K562 (cell line): ENCODE measurements around the gene NDST3. TPM values are rescaled to one million over a fixed set of nuclear protein-coding genes. Genes with fewer than 3 reads are reported as not detected.

ENCODE experiments used
- ATAC-seq: fragments of 200-7000 bp; cut with Tn5 transposase; 3 replicates; pipeline ENCODE4 v1.9.1; 2020; ENCODE audit warnings: moderate library complexity
- BruUV-seq: library from RNA; stranded (reverse); fragments of 400-500 nt; replicated peaks from 2 replicates; lab custom pipeline; 2021; lab: Mats Ljungman, UMichigan
- CTCF ChIA-PET: fragments of 300-600 bp; formaldehyde crosslinking; extraction: SDS; loops from one replicate; lab custom pipeline; 2021; ENCODE audit warnings: low intra/inter-chr PET ratio; lab: Yijun Ruan, JAX
- POLR2A ChIA-PET: fragments of 300-600, 350-650 bp; sonication (Branson Sonifier 250); formaldehyde crosslinking; extraction: SDS; loops from one replicate; lab custom pipeline; 2021; ENCODE audit warnings: antibody characterized with exemption, inconsistent platforms; lab: Yijun Ruan, JAX
- DNase-seq, 4 experiments: peaks; one replicate each; pipeline versions ENCODE4 v3.0.0 to v3.0.0-alpha.2; 2011 to 2018; ENCODE audit warnings: low spot score in 3 of 4, mixed read lengths in 3 of 4; ENCODE audit errors: extremely low read depth in 1 of 4
- FAIRE-seq: peaks from 2 replicates; lab custom pipeline; 2011; peaks lifted over from hg19 to GRCh38; lab: Jason Lieb, UNC
- H2AFZ ChIP-seq: 2 replicates; pipeline ENCODE4 v1.6.0; 2011; ENCODE audit warnings: low read depth, low read length, control low read depth, inconsistent platforms
- H3K27ac ChIP-seq: fragments of 200-600 bp; 3 replicates; pipeline ENCODE4 v1.8.0; 2011; ENCODE audit warnings: low read depth, mild to moderate bottlenecking, control low read depth, inconsistent platforms, low read length, moderate library complexity, mixed read lengths; ENCODE audit errors: extremely low read depth
- H3K27me3 ChIP-seq, 2 experiments: fragments of 300-600 bp in 1 of 2; 2 replicates in 1 of 2; 3 replicates in 1 of 2; pipeline versions ENCODE4 v1.6.0 to v1.8.0; 2011; ENCODE audit warnings: inconsistent platforms in 2 of 2, low read length in 2 of 2, mild to moderate bottlenecking in 1 of 2, mixed read lengths in 1 of 2, moderate library complexity in 1 of 2; ENCODE audit not compliant: control insufficient read depth in 2 of 2, insufficient read depth in 2 of 2
- H3K36me3 ChIP-seq: fragments of 300-600 bp; 3 replicates; pipeline ENCODE4 v1.8.0; 2011; ENCODE audit warnings: mild to moderate bottlenecking, low read length, inconsistent platforms; ENCODE audit not compliant: control insufficient read depth, insufficient read depth
- H3K4me1 ChIP-seq, 2 experiments: fragments of 200-600 bp in 1 of 2; replicated peaks in 1 of 2; 2 replicates in 1 of 2; 3 replicates in 1 of 2; pipeline versions ENCODE4 v1.5.1 to v1.8.0; 2011; ENCODE audit warnings: inconsistent platforms in 2 of 2, low read length in 2 of 2, mild to moderate bottlenecking in 1 of 2, mixed read lengths in 1 of 2, moderate library complexity in 1 of 2; ENCODE audit not compliant: control insufficient read depth in 2 of 2, insufficient read depth in 2 of 2
- H3K4me2 ChIP-seq: 2 replicates; pipeline ENCODE4 v1.6.1; 2011; ENCODE audit warnings: low read length, control low read depth, inconsistent platforms, mixed read lengths; ENCODE audit not compliant: insufficient read depth
- H3K4me3 ChIP-seq: fragments of 200-600 bp; sonication (generic), shearing (Covaris generic); 2 replicates; pipeline ENCODE4 v1.5.1; 2016; ENCODE audit warnings: control low read depth, inconsistent platforms
- H3K79me2 ChIP-seq: fragments of 200-600 bp; 3 replicates; pipeline ENCODE4 v1.8.0; 2011; ENCODE audit warnings: low read length, inconsistent platforms; ENCODE audit not compliant: control insufficient read depth, insufficient read depth
- H3K9ac ChIP-seq, 2 experiments: 2 replicates each; pipeline versions ENCODE4 v1.6.0 to v1.6.1; 2011; ENCODE audit warnings: low read depth in 2 of 2, low read length in 2 of 2, control low read depth in 1 of 2, inconsistent platforms in 1 of 2, mild to moderate bottlenecking in 1 of 2, mixed read lengths in 1 of 2; ENCODE audit not compliant: insufficient read depth in 1 of 2
- H3K9me1 ChIP-seq: one replicate; pipeline ENCODE4 v1.6.0; 2011; ENCODE audit warnings: inconsistent platforms, mild to moderate bottlenecking, low read length, moderate library complexity; ENCODE audit not compliant: control insufficient read depth, insufficient read depth
- H3K9me3 ChIP-seq: replicated peaks from 2 replicates; pipeline ENCODE4 v1.5.1; 2011; ENCODE audit warnings: low read depth, low read length, inconsistent platforms; ENCODE audit not compliant: control insufficient read depth, insufficient read depth
- H4K20me1 ChIP-seq: replicated peaks from 2 replicates; pipeline ENCODE4 v1.6.1; 2011; ENCODE audit warnings: low read length, inconsistent platforms, mixed read lengths; ENCODE audit not compliant: control insufficient read depth, insufficient read depth
- ARHGAP35 ChIP-seq: fragments of 450-650 bp; IDR thresholded peaks from 2 replicates; pipeline ENCODE4 v1.6.1; 2018; ENCODE audit not compliant: partially characterized antibody
- CCAR2 ChIP-seq: fragments of 200-400 bp; formaldehyde crosslinking; IDR thresholded peaks from 2 replicates; pipeline ENCODE4 v1.6.1; 2017; ENCODE audit warnings: mild to moderate bottlenecking, low read depth, low read length
- CCNT2 ChIP-seq: IDR thresholded peaks from 2 replicates; pipeline ENCODE4 v1.6.1; 2011; ENCODE audit warnings: borderline replicate concordance, low read depth, mild to moderate bottlenecking, moderate library complexity, mixed read lengths, low read length; ENCODE audit not compliant: insufficient read length; ENCODE audit errors: extremely low read depth
- E2F8 ChIP-seq: fragments of 450-650 bp; IDR thresholded peaks from 2 replicates; pipeline ENCODE4 v1.7.1; 2018; ENCODE audit warnings: mild to moderate bottlenecking, low read depth; ENCODE audit not compliant: partially characterized antibody
- FOXJ2 ChIP-seq: fragments of 200-800 bp; sonication (Bioruptor generic); IDR thresholded peaks from 2 replicates; pipeline ENCODE4 v1.6.1; 2016; ENCODE audit warnings: missing genetic modification characterization, missing compliant biosample characterization
- ILF3 ChIP-seq: fragments of 450-650 bp; IDR thresholded peaks from 2 replicates; pipeline ENCODE4 v1.6.1; 2018; ENCODE audit warnings: antibody characterized with exemption, mild to moderate bottlenecking, moderate library complexity, borderline replicate concordance
- KLF13 ChIP-seq: fragments of 450-650 bp; IDR thresholded peaks from 2 replicates; pipeline ENCODE4 v1.6.1; 2016; ENCODE audit warnings: missing genetic modification characterization, low read depth, mild to moderate bottlenecking, missing compliant biosample characterization, moderate library complexity, borderline replicate concordance
- MIER1 ChIP-seq: fragments of 450-650 bp; IDR thresholded peaks from 2 replicates; pipeline ENCODE4 v1.6.1; 2016; ENCODE audit warnings: antibody characterized with exemption, mild to moderate bottlenecking, low read depth
- POLR2H ChIP-seq: IDR thresholded peaks from 2 replicates; pipeline ENCODE4 v1.6.1; 2016; ENCODE audit warnings: missing genetic modification characterization, low read depth, mild to moderate bottlenecking, control low read depth, missing compliant biosample characterization, moderate library complexity
- ZBTB33 ChIP-seq: sonication (generic); formaldehyde crosslinking; IDR thresholded peaks from 2 replicates; pipeline ENCODE4 v1.8.1; 2023; ENCODE audit warnings: mild to moderate bottlenecking, missing genetic modification reagents
- ZNF143 ChIP-seq: sonication (generic); formaldehyde crosslinking; IDR thresholded peaks from 2 replicates; pipeline ENCODE4 v1.9.0; 2022; ENCODE audit warnings: mild to moderate bottlenecking, missing genetic modification reagents
- ZNF197 ChIP-seq: fragments of 200-800 bp; sonication (Bioruptor generic); IDR thresholded peaks from 2 replicates; pipeline ENCODE4 v1.6.1; 2016; ENCODE audit warnings: low read depth, missing genetic modification characterization, missing compliant biosample characterization
- ZNF24 ChIP-seq: fragments of 450-650 bp; IDR thresholded peaks from 2 replicates; pipeline ENCODE4 v1.6.1; 2016
- ZNF384 ChIP-seq: IDR thresholded peaks from 2 replicates; pipeline ENCODE4 v1.6.1; 2012; ENCODE audit warnings: low read depth, low read length, improper control_type of control experiment
- ZNF41 ChIP-seq: fragments of 250-450 bp; sonication (Bioruptor Pico); conservative IDR thresholded peaks from 2 replicates; pipeline ENCODE4 v1.4.0; 2020; ENCODE audit warnings: mild to moderate bottlenecking
- ZNF57 ChIP-seq: fragments of 450-650 bp; formaldehyde crosslinking; IDR thresholded peaks from 2 replicates; pipeline ENCODE4 v1.4.0; 2020; ENCODE audit warnings: mild to moderate bottlenecking, moderate library complexity
- WGBS: fragments of 100-300 bp; shearing (Covaris generic); methylation state at CpG from one replicate; pipeline ENCODE4 v1.1.6; 2016; ENCODE audit warnings: low coverage, mixed read lengths; ENCODE audit not compliant: insufficient coverage; ENCODE audit errors: missing lambda C conversion rate; 5-methylcytosine and 5-hydroxymethylcytosine counted together
- in situ Hi-C: fragments of 300-500 bp; cut with MboI; formaldehyde crosslinking; loops from 4 replicates; pipeline ENCODE4 v1.15.0; 2018; ENCODE audit warnings: inconsistent platforms, mixed read lengths
- intact Hi-C: fragments of 100-400 bp; cut with micrococcal nuclease; formaldehyde crosslinking; loops from 2 replicates; pipeline ENCODE4 v1.14.2; 2022
- polyA plus RNA-seq, 8 experiments: library from polyadenylated mRNA; depleted of rRNA in 4 of 8; stranded (reverse) in 5 of 8; unstranded in 3 of 8; fragments of >200 nt; fragmentation: Nextera tagmentation in 2 of 8; fragmentation: Illumina TruSeq in 1 of 8; extraction: Ambion mirVana in 2 of 8; extraction: Trizol in 1 of 8; gene quantifications; 2 replicates each; pipeline versions ENCODE4 v1.2.1 to v1.2.3, GENCODE V29; 2011 to 2014; ENCODE audit warnings: inconsistent platforms in 1 of 8, missing spikeins in 1 of 8
- total RNA-seq, 7 experiments: library from RNA; depleted of rRNA in 6 of 7; stranded (reverse); fragments of >200 nt in 6 of 7; fragmentation: Illumina TruSeq in 2 of 7; extraction: Trizol in 2 of 7; gene quantifications; 2 replicates each; pipeline versions ENCODE4 v1.2.1 to v1.2.3, GENCODE V29; 2011 to 2021; ENCODE audit warnings: low replicate concordance in 1 of 7

The NDST3 gene
- total and polyA plus RNA-seq, 9 of the 15 experiments (the other 6 are each of a cell fraction or from before 2014, with no cell fraction given) = not detected

GRCh38 chr4:118114720-118115119 is 80.4 kb downstream of the NDST3 start:
- Histone ChIP-seq H3K9me3 (no peaks in the 10 kb centered on the region), H3K27me3 (no peaks in the 10 kb centered on the region), H2AFZ (no peak overlapping the region), H3K79me2 (no peaks in the 10 kb centered on the region), H3K4me1 (no peaks in the 10 kb centered on the region), H4K20me1 (no peaks in the 10 kb centered on the region), H3K9ac (no peak overlapping the region), H3K36me3 (no peaks in the 10 kb centered on the region), H3K4me3 (no peak overlapping the region), H3K27ac (no peak overlapping the region), H3K9me1 (no peaks in the 10 kb centered on the region), H3K4me2 (no peak overlapping the region)
- ATAC-seq (no peak), FAIRE-seq (no peak), DNase-seq (no peak)
- WGBS = 0% methylated on average over 3 of the region's 3 CpGs
- no peak for TF ChIP-seq E2F8
- TF ChIP-seq ZNF24 = no peak
- TF ChIP-seq FOXJ2 = no peak
- no peak for TF ChIP-seq ZNF143
- TF ChIP-seq ILF3 = no peak
- no peak for TF ChIP-seq KLF13 (tag)
- TF ChIP-seq ZBTB33 = no peak
- no peak for TF ChIP-seq CCNT2
- no peak for TF ChIP-seq ZNF197 (CRISPR knock-in tag)
- TF ChIP-seq POLR2H = no peak
- TF ChIP-seq CCAR2 = no peak
- TF ChIP-seq ARHGAP35 = no peak
- no peak for TF ChIP-seq ZNF41 (CRISPR knock-in tag)
- TF ChIP-seq ZNF384 = no peak
- no peak for TF ChIP-seq ZNF57 (CRISPR knock-in tag)
- no peak for TF ChIP-seq MIER1
- ChIA-PET CTCF (no interaction called here), POLR2A (no interaction called here)
- intact Hi-C loops = no loop called here
- BruUV-seq = no TSS peak
- in situ Hi-C loops = no loop called here
